Mucosa of gallbladder (tissue), 1 donor: ENCODE results near the gene SRCIN1. TPM values are rescaled to one million over a fixed set of nuclear protein-coding genes. Genes with fewer than 3 reads are reported as not detected.

ENCODE experiments used
- DNase-seq: peaks from one replicate; pipeline ENCODE4 v3.0.0-alpha.2; 2020; ENCODE audit warnings: low spot score
- total RNA-seq: library from RNA; stranded (reverse); gene quantifications from one replicate; pipeline ENCODE4 v1.2.1, GENCODE V29; 2021
- donor health status: DM: no; HTN: no; CAD: no.

The SRCIN1 gene
- total RNA-seq, 1 donor from 2014 or later, result 4.5 TPM

DNA sequence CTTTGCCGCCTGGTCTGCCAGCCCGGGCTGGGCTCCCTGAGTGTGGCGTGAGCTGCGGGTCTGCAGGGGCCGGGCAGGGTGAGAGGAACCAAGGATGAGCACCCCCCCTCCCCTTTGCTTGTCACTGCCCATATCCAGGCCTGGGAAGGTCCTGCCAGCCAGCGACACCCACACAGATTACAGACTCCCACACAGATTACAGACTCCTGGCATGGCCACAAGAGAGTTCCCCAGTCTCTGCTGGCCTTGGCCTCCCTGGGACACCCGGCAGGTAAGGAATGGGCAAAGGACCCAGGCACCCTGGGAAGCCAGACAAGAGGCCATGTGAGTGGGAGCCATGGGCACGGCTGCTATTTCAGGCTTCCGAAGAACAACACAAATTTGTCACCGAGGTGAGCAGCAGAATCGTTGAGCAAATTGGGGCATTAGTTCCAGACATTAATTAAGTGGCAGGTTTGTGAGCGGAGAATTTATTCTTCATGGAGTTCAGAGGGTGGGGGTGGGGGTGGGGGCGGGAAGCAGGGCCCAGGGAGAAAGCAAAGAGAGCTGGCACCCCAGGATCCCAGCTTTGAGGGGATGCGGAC is 41.4 kb downstream of the SRCIN1 start:
- DNase-seq, result no peak

DNA sequence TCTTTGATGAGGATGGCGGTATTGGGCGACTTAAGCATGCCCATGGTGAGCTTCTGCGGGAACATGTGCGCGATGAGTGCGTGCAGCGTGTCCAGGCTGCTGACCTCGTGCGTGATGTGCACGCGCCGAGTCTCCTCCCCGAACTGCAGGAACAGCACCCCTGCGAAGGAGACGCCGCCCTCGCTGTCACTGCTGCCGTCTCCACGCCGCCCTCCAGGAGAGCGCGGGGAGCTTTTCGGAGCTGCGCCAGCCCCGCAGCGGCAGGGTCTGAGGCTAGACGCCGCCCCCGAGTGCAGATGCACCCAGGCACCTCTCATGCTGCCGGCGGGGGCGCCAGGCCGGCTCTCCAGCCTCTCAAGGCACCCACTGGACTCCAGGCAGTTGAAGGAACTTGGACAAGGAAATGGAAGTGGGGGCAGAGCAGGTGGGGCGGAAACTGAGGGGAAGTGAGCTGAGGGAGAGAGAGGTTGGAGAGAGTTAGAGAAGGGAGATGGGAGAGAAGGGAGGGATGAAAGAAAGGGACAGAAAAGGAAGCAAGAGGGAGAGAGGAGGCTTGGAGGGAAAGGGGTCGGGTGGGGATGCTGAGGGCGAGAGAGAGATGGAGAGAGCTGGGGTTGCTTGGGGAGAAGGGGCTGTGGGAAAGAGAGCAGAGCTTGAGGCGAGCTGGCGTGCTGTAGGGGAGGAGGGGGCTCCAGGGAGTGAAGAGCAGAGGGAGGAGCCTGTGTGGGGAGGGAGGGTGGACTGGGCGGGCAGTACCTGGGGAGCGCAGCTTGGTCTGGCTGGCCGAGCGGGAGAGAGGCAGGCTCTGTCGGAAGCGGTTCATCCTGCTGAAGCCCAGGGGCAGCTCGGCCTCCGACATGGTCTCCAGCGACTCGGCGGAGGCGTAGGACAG is 42.1 kb downstream of the SRCIN1 start:
- no peak for DNase-seq

DNA sequence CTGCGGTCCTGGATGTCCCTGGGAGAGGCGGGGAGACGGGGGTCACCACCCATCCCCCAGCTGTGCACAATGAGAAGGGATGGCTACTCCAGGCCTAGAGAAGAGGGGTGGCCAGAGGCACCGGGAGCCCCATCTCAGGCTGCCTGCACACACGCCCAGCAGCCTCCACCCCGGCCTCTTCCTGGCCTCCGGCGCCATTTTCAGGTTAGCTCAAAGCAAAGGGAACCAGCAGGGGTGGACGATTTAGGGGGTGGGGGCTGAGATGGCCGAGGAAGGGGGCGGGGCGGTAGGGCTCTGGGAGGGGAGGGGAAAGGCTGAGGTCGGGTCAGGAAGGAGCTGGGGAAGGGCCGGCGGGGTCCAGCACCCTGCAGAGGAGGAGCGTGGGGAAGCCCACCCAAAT is 42.8 kb downstream of the SRCIN1 start:
- DNase-seq, result no peak

DNA sequence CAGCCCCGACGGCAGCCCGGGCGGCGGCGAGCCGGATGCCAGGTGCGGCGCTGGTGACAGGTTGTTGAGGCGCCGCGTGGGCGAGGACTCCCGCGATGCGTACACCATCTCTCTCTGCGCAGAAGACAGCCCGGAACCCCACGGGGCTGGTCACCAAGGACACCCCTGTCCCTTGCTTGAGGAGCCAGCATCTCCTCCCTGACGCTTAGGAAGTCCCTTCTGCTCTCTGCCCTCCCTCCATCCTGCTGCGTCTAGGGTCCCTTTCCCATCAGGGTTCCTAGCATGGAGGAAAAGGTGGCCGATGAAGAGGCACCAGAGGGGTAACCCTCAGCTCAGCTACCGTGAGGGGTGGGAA is 43.6 kb downstream of the SRCIN1 start:
- DNase-seq, result no peak

DNA sequence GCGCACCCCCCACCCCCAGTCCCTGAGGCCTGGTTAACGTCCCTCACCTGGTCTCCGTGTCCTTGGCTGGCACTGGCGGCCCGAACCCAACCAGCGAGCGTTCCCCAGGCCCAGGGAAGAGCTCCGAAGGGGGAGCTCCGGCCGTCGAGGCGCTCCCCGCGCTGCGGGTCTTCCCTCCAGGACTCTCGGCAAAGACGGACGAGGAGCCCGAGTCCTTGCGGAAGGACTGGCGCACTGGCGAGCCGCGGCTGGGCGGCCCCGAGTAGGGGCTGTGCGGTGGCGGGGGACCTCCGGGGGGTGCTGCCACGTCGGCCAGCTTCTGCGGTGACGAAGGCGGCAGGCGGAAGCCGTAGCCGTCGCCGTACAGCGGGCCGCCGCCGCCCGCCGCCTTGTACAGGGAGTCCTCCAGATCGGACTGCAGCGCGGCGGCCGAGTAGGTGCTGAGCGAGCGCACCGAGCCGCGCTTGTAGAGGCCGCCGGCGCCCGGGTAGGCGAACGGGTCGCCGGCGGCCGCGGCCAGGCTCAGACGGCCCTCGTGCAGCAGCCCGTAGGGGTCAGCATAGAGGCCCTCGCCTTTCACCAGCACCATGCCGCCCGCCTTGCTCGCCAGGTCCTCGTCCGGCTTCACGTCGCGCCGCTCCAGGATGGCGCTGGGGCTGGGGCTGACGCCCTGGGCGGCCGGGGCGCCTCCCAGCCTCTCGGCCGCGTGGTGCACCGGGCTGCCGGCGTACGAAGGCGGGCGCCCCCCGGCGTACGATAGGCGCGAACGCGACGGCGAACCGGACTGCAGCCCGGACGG is 44.1 kb downstream of the SRCIN1 start:
- no peak for DNase-seq

DNA sequence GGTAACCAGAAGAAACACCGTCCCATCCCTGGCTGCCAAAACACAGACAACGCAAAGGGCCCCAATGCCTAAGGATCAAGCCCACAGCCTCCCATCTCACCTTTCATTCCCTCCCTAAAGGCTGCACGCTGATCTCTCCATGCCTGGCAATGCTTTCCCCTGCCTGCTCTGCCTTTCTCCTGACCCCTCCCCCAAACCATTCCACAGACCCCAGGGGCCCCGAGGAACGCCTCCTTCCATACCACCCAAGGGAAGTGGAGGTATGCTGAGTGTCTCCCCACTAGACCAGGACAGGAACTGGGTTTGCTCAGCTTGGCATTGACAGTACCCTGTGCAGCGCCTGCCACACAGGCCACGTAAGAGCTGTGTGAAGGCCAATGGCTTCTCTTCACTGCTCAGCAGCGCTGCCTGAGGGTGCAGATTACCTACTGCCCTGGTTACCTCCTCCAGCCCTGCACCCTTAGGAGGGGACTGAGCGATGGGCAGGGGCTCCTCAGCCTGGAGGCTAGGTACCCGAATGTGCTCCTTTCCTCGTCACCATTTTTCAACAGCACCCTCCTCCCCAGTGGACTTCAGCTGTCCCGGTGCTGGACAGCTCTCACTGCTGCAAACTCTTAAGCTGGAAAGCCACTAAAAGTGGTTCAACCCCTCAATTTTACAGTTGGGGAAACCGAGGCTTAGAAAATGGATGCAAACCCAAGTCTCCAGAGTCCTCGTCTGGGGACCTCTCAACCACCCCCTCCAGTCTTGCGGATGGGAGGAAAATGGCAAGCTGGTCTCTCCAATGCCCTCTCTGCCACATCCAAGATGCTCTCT is 45.0 kb downstream of the SRCIN1 start:
- no peak for DNase-seq

DNA sequence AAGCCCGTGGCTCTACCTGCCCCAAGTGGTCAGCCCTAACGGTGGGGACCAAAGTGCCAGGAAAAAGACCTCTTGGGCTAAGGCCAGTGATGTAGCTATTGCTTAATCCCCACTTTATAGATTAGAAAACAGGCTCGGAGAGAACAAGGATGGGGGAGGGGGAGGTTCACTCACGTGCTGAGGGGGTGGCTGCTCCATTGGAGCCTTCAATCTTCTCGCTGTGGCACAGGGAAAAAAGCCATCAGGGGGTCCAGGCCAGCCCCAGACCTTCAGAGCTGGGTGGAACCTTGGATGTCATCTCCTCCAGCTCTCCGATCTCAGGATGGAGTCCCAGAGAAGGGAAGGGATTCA is 45.9 kb downstream of the SRCIN1 start:
- DNase-seq, result no peak

DNA sequence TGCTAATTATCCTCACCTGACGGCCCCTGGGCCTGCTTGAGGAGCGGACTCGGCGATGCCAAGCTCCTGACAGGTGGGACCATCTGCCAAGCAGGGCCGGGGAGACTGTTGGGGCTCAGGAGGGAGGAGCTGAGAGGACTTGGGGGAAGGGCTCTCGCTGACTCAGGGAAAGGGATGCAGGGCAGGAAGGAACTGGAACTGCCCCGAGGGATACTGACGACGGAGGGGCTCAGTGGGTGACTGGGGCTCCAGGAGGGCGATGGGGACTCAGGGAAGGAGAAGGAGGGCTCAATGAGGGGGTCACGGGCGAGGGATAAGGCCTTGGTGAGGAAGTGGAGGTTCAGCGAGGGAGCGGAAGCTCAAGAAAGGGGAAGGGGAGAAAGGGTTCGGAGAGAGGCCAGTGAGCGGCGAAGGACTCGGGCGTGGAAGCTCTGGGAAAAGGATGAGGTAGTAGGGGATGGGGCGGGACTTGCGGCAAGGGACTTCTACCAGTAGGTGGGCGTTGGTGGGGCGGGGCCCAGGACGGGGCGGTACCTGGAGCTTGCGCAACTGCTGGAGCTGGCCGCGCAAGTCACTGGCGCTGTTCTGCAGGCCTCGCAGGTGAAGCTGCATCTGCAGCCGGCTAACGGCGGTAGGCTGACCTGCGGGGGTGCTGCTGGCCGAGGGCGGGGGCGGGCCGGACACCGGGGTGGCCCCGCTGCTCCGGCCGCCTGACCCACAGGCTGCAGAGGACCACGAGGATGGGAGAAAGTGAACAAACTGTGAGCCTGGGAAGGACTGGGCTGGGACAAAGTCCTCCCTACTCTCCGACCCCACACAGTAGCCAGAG is 46.5 kb downstream of the SRCIN1 start:
- DNase-seq, result peak; percentile 91

DNA sequence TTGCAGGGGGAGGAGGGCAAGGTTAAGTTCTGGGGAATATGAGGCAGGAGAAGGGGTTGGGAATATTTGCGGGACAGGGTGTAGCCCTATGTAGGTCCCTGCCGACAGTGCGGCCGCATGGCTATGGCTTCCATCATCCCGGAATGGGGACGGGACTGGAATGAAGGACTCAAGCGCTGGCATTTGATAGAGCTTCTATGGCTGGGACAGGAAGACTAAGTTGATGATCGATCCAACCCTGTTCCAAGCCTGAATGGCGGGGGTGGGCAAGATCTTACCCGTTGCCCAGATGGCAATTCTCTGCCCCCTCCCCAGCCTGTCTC is 47.1 kb downstream of the SRCIN1 start:
- no peak for DNase-seq

DNA sequence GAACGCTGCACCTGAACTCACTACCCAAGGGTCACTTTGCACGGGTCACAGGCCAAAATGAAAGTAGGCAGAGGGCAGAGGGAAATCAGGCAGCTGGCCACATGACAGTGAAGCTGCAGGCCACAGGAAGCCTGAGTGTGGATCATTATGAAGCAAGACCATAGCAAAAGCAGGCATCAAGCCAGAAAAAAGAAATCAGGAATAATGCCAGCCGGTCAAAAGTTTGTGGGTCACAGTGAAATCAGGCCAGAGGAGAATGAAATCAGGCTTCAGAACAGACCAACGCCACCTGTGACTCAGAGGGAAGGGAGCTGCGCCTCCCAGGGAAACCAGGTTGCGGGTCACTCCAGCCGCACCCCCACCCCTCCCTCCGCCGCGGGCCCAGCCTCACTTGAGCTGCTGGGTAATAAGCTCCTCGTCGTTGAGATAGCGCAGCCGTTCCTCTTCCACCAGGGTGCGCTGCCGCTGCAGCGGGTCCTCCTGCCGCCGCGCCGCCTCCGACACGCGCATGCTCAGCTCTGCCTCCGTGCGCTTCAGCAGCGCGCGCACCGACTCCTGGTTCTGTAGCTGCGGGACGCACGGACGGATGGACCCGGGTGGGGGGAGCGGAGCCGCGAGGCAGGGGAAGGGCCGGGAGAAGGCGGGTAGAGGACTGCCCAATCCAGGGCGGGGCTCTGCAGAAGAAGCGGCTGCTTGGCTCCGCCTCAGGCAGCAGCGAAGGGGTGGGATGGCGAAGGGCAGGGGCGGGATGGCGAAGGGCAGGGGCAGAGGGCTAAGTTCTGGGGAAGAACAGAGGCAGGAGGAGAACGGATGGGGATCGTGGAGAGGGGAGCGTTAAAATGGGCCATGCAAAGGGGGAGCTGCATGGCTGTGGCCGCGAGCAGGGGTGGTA is 47.7 kb downstream of the SRCIN1 start:
- peak; percentile 94 for DNase-seq

DNA sequence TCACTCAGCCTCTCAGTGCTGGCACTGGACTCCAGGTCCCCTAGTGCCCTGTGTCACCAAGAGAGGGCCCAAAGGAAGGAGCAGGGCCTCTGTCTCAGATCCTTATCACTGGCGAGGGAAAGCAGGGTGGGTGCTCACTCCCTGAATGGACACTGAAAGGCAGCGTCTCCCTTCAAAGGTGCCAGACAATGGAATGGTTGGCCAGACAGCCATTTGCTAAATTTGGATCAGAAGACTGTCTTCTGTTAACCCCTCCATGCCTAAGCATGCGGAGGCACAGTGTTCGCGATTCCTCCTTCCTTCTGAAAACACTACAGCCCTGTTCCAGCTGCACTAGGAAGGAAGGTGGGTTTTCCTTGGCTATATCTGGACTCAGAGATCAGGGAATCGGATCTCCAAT is 48.4 kb downstream of the SRCIN1 start:
- no peak for DNase-seq

DNA sequence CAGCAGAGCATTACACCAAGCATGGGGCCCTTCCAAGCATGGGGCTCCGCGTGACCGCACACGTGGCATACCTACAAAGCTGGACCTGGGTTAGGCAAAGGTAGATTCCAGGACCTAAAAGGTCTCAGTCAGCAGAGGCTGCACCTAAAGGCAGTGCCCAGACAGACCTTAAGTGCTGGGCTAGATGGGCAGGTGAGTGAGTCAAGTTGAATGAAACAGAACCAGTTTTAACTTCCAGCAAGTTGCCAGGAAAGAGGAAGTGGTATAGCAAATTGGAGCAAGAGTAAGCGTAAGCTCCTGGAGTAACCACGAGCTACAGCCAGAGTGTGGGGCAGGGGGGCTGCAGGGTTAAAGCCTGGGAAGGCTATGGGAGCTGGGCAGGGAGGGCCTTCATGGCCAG is 49.5 kb downstream of the SRCIN1 start:
- no peak for DNase-seq

DNA sequence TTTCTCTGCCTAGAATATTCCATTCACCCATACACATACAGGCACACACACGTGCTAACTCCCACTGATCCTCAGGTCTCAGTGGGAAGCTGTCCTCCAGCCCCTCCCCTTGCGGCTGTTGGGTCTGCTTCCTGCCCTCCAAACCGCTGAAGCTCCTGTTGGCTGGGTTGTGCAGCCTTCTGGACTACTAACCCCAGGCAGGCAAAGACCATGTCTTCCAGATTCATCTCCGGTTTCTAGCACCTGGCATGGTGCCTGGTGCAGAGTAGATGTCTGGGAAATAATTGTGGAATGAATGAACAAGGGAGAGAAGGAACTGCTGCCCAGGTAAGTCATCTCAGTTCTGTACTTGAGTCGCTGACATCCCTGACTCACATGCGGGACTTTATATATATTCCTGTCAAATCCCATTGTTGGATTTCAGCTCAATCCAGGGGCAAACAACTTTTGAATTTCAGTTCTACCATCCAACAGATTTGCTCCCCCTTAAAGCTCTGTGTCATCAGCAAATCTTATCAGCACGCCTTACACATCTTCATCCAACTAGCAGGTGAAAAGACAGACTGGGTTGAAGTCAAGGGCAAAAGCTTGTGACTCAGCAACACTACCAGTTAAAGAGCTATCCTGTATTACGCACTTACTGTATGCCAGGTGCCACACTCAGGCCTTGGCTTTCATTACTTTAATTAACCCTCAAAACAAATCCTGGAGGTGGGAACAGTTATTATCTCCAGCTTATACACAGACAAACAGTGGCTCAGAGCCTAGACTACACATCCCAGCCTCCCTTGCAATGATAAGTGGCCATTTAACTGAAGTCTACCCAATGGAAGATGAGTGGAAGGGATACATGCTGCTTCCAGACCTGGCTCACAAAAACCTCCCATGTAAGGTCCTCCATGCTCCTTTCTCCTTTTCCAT is 51.1 kb downstream of the SRCIN1 start:
- DNase-seq, result no peak

DNA sequence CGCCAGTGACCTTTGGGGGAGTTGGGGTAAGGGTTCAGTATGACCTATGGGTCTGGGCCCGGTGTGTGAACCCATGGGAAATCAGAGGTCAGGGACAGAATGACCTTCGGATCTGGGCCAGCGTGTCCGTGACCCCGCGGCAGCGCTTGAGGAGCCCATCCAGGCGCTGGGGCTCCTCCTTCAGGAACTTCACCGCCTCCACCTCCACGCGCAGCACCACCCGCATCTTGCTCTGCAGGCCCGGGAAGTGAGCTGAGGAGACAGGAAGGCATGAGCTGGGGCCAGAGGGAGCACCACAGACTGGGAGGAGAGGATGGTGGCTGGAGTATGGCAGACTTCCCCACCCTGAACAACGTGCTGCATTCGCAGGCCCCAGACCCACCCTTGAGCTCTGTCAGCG is 53.4 kb downstream of the SRCIN1 start:
- no peak for DNase-seq

DNA sequence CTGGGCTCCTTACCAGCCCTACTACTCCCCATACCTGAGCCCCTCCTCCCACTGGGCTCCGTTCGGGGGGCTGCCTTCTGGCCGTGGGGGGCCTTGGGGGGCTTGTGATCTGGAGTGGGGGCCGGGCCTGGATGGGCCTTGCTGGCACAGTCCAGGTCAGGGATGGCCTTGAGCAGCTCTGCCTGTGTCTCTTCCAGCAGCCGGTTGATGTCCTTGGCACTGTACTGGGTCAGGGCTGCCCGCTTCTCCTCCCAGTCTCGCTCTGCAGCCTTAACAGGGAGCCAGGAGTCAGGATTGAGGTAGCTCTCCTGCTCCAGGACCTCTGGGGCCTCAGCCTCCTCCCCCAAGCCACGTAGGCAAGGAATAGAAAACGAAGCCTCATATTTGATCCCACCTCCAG is 54.6 kb downstream of the SRCIN1 start:
- no peak for DNase-seq

DNA sequence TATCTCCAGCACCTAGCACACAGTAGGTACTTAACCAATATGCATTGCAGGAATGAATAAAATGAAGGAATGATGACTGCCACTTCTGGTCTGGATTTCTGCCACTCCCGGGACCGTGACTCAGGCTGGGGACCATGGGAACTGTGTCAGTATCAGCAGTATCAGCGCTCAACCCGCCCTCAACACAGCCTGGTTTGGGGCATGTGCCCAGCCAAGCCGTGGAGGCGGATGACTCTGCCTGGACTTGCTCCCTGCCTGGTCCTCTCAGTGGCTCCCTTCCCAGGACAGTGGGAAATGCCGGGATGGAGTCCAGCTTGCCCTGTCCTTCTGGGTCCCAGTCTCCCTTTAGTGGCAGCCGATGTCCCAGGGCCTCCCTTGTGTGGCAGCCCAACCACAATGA is 55.1 kb downstream of the SRCIN1 start:
- DNase-seq, result no peak

DNA sequence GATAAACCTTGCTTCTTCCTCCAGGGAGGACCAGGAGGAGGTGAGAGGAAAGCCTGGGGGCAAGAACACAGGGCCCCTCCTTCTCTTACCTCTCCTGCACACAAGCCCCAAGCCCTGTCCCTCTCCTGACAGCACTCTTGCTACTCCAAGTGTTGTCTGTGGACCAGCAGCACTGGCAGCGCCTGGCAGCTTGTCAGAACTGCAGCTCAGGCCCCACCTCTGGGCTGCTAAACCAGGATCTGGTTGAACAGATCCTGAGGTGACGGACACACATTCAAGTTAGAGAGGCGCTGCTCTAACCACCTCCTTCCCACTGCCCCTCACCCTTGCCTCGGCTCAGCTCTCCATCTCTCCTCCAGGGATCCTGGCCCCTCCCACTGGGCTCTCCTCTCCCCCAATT is 56.5 kb downstream of the SRCIN1 start:
- no peak for DNase-seq

DNA sequence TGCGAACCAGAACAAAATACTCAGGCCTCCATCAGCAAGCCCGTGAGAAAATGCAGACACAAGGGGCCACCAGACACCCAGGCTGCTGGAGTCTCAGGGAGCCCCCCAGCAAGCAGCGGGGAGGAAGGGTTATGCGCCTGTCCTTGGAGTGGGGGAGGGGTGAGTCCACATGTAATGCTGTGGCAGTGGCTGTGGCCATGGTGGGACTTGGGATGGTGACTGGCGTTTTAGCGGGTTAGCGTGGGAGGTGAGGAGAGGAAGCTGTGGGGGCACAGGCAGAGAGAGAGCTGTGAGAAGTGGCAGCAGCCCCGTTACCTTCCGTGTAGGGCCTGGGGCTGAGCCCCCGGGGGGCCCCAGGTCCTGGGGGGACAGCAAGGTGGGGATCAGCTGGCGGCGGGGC is 58.3 kb downstream of the SRCIN1 start:
- DNase-seq, result no peak

DNA sequence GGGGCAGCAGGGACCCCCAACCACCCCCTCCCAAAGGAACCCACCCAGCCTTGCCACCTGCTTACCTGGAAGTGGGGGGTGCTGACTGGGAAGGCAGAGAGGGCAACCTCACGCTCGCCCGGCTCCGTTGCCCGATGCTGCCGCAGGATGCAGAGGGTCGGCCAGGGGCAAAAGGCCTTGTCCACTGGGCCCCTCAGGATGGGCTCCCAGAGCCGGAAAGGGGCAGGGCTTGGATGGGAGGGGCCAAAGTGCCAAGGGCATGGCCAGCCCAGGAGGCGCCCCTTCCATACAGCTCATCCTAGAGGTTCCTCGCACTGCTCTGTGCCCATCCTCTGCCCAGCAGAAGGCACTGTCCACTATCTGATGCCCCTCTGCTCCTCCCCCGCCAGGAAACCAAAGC is 59.4 kb downstream of the SRCIN1 start:
- no peak for DNase-seq
